GM23338 (cell line): Measurements from ENCODE around the gene PML.
"Not testable (repeated sequence)": the region's sequence is repeated elsewhere in the genome, so short reads cannot be mapped to it uniquely, and the experiment has no call there.

Experiments
- CREB1 ChIP-seq: fragments of 250-450 bp; sonication (Bioruptor Pico); IDR thresholded peaks from 2 replicates; pipeline ENCODE4 v1.5.0; 2020; ENCODE audit warnings: low read depth, mild to moderate bottlenecking, moderate library complexity
- CTCF ChIP-seq, 2 experiments: fragments of 200-600 bp in 1 of 2; sonication (generic) in 1 of 2; conservative IDR thresholded peaks; 2 replicates each; pipeline versions ENCODE4 v1.5.1 to v1.6.1; 2016 to 2017; ENCODE audit warnings: antibody characterized with exemption in 2 of 2, low read depth in 2 of 2, mild to moderate bottlenecking in 2 of 2, moderate library complexity in 1 of 2
- ETS1 ChIP-seq: IDR thresholded peaks from 2 replicates; pipeline ENCODE4 v1.6.1; 2016; ENCODE audit warnings: antibody characterized with exemption
- EZH2 ChIP-seq: fragments of 200-600 bp; sonication (generic); IDR thresholded peaks from one replicate; pipeline ENCODE4 v1.8.0; 2017; ENCODE audit warnings: antibody characterized with exemption, mild to moderate bottlenecking, low read depth; ENCODE audit not compliant: unreplicated experiment
- EZH2phosphoT487 ChIP-seq: fragments of 200-600 bp; sonication (generic); IDR thresholded peaks from one replicate; pipeline ENCODE4 v1.8.1; 2018; ENCODE audit warnings: antibody characterized with exemption; ENCODE audit not compliant: unreplicated experiment
- JUNB ChIP-seq: IDR thresholded peaks from one replicate; pipeline ENCODE4 v1.6.1; 2016; ENCODE audit warnings: antibody characterized with exemption; ENCODE audit not compliant: unreplicated experiment
- NANOG ChIP-seq: IDR thresholded peaks from 2 replicates; pipeline ENCODE4 v1.6.1; 2016; ENCODE audit warnings: antibody characterized with exemption, borderline replicate concordance
- POLR2AphosphoS5 ChIP-seq: IDR thresholded peaks from 2 replicates; pipeline ENCODE4 v1.6.1; 2016; ENCODE audit warnings: antibody characterized with exemption, low read depth
- REST ChIP-seq: IDR thresholded peaks from one replicate; pipeline ENCODE4 v1.6.1; 2018; ENCODE audit warnings: antibody characterized with exemption; ENCODE audit not compliant: unreplicated experiment
- STAT1 ChIP-seq: IDR thresholded peaks from one replicate; pipeline ENCODE4 v1.6.1; 2016; ENCODE audit warnings: antibody characterized with exemption; ENCODE audit not compliant: unreplicated experiment
- ZNF114 ChIP-seq: fragments of 250-450 bp; sonication (Bioruptor Pico); IDR thresholded peaks from 2 replicates; pipeline ENCODE4 v1.5.0; 2020; ENCODE audit warnings: mild to moderate bottlenecking, moderate library complexity
- ZNF331 ChIP-seq: fragments of 250-450 bp; sonication (Bioruptor Pico); IDR thresholded peaks from 2 replicates; pipeline ENCODE4 v1.5.0; 2020; ENCODE audit warnings: low read depth, mild to moderate bottlenecking, moderate library complexity
- ZNF462 ChIP-seq: fragments of 250-450 bp; sonication (Bioruptor Pico); IDR thresholded peaks from 2 replicates; pipeline ENCODE4 v1.5.0; 2020; ENCODE audit warnings: mild to moderate bottlenecking, moderate library complexity

- not testable (repeated sequence) for TF ChIP-seq CTCF (conservative IDR thresholded peaks at IDR 0.05; ENCODE audit: low read depth in 2 of 2); REST; EZH2phosphoT487; POLR2AphosphoS5; EZH2; NANOG; JUNB; CREB1 (CRISPR knock-in tag); ZNF331 (CRISPR knock-in tag); ZNF462 (CRISPR knock-in tag); ZNF114 (CRISPR knock-in tag); STAT1; ETS1
Measured at GRCh38 chr15:74072132-74072531, 77.6 kb downstream of the PML start.
